Stimulated activated CD4-positive, alpha-beta T cell treated with anti-CD3 and anti-CD28 coated beads, Interleukin-12 subunit alpha, Interleukin-12 subunit beta, amount 100 ng/mL, for 4 hours (primary cell): ENCODE data around the gene GOLGA6L25.
"Not testable (repeated sequence)": the region's sequence is repeated elsewhere in the genome, so short reads cannot be mapped to it uniquely, and the experiment has no call there.

Experiments used
- DNase-seq: peaks from one replicate; pipeline ENCODE4 v3.0.0-alpha.2; 2020

GOLGA6L25 gene, protein sequence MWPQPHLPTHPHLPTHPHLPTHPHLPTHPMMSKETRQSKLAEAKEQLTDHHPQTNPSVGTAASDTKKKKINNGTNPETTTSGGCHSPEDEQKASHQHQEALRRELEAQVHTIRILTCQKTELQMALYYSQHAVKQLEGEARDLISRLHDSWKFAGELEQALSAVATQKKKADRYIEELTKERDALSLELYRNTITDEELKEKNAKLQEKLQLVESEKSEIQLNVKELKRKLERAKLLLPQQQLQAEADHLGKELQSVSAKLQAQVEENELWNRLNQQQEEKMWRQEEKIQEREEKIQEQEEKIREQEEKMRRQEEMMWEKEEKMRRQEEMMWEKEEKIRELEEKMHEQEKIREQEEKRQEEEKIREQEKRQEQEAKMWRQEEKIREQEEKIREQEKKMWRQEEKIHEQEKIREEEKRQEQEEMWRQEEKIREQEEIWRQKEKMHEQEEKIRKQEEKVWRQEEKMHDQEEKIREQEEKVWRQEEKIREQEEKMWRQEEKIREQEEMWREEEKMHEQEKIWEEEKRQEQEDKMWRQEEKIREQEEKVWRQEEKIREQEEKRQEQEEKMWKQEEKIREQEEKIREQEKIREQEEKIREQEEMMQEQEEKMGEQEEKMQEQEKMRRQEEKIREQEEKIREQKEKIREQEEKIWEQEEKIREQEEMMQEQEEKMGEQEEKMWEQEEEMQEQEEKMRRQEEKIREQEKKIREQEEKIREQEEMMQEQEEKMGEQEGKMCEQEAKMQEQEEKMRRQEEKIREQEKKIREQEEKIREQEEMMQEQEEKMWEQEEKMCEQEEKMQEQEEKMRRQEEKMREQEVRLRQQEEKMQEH

DNA sequence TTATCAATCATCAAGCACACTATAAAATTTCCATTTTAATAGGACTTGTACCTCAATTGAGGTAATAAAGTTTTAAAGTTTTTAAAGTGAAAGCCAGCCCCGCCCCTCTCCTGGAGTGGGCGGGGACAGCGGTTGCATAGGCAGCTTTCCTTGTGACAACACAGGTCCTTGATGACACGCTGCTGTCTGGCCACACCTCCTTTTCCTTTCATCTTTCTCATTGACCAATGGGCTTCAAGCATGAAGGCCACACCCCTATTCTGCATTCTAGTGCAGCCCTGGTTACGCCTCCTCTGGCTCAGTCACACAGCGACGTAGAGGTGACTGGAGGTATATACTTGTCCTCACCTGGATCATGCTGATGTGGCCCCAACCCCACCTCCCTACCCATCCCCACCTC is at the start of gene GOLGA6L25:
Gene GOLGA6L25, plus strand, starts transcription at position 301 of the 400 bp plus-strand sequence. Its CDS starts 61 bp downstream, at position 362.
- not testable (repeated sequence) for DNase-seq

DNA sequence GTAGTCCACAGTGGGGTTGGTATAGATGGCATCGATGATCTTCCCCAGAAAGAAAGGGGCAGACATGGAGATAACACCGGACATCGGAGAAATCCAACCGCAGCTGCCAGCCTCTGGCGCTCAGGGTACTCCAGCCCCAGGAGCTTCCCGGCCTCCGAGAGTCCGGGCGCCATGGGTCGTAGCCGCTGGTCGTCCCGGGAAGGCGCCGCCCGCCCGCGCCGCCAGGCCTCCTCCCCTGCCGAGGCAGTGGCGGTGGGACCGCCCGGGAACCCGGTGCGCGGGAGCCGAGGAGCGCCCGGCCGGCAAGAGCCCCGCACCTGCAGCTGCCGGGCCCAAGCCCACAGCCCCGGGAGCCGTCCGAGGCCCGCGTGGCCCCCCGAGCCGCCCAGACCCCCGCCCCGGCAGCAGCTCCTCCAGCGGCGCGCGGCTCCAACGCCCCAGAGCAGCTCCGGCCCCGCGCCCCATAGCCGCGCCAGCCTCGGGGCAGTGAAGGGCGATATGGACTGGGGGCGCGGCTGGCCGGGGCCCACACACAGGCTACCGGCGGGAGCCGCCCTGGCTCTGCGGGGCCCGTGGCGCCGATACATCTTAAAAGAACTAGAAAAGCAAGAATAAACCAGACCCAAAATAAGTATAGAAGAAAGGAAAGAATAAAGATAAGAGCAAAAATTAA is 45.0 kb upstream of the GOLGA6L25 start:
- not testable (repeated sequence) for DNase-seq

DNA sequence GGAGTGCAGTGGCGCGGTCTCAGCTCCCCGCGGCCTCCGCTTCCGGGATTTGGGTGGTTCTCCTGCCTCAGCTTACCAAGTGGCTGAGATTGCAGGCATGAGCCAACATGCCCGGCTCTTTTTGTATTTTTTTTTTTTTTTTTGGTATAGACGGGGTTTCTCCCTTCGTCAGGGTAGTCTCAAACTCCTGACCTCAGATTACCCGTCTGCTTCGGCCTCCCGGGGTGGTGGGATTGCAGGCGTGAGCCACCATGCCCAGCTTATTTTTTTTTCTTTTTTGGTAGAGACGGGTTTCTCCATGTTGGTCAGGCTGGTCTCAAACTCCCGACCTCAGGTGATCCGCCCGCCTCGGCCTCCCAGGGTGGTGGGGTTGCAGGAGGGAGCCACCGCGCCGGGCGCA is 39.2 kb upstream of the GOLGA6L25 start:
- not testable (repeated sequence) for DNase-seq

DNA sequence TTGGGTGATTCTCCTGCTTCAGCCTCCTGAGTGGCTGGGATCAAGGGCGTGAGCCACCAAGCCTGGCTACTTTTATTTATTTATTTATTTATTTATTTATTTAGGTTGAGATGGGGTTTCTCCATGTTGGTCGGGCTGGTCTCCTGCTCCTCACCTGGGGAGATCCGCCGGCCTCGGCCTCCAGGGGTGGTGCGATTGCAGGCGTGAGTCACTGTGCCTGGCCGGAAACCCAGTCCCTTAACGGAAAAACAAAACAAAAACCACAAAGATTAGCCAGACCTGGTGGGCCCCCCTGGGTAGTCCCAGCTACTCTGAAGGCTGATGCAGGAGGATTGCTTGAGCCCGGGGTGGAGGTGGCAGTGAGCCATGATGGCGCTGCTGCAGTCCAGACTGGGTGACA is 38.2 kb upstream of the GOLGA6L25 start:
- not testable (repeated sequence) for DNase-seq

DNA sequence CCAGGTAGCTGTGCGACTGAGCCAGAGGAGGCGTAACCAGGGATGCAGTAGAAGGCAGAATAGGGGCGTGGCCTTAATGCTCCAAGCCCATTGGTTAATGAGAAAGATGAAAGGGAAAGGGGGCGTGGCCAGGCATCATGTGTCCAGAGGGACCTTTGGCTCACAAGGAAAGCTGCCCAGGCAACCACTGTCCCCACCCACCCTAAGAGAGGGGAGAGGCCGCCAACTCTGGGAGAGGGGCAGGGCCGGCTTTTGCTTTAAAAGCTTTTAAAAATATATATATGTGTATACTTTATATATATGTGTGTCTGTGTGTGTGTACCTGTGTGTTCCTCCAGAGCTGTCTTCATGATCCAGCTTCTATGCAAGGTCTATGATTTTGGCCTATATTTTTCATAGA is 20.4 kb upstream of the GOLGA6L25 start, which contains the start of gene GOLGA8G:
Gene GOLGA8G, minus strand, starts transcription at position 18 of the 400 bp plus-strand sequence. CDS start 62 bp downstream, outside the sequence.
- not testable (repeated sequence) for DNase-seq

DNA sequence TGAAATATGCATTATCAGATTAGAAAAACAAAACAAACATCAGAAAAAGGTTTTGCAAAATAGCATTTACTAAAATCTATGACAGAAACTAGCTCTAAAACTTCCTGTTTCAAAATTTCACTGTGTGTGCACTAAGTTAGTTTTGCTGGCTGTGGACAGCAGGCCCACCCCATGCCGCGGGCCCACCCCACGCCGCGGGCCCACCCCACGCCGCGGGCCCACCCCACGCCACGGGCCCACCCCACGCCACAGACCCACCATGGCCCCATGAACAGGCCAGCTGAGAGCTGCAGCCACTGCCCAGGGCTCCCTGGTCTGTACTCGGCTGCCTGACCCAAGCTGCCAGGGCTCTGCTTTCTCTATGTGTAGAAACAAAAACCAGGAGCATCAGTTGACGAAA is 20.0 kb downstream of the GOLGA6L25 start:
- not testable (repeated sequence) for DNase-seq

DNA sequence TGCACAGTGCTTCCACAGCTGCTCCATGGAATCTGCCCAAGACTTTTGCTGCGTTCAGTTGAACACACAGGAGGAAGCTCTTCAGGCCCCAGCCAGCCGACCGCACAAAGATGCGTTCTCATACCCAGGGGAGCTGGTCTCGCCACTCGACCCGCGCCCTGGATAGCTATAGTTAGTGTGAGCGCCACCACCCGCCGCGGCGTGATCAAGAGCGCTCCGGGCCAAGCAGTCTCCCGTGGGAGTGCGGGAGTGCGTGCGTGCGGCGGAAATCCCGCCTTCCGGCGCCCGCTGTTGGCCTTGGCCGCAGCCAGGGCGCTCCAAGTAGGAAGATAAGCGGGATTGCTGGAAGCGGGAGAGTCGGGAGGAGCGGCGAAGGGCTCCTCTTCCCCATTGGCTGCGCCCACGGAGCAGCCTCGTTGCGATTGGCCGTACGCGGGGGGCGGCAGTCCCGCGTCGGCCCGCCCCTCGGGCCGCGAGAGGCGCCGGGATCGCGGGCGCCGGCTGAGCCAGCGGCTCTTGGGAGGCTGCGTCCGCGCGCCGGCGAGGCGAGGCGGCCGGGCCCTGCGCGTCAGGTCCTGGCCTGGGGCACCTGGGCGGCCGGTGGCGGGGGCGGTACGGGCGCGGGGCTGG is 35.7 kb downstream of the GOLGA6L25 start:
- not testable (repeated sequence) for DNase-seq

DNA sequence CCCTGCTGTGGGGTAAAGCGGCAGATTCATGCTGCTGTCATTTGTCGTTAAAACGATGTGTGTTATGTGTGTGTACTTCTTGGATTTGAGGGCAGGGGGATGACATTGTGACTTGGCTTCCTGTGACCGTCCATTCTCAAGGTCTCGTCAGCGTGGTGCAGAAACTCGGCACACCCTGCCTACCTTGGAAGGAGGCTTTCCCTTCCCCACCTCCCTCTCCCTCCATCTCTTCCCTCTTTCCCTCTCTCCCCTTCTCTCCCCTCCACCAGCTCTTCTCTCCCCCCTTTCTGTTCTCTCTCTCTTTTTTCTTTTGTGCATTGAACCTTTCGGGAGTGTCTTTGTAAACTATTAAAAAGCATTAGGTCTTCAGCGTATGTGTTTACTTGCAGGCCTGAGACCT is 36.4 kb downstream of the GOLGA6L25 start:
- not testable (repeated sequence) for DNase-seq

DNA sequence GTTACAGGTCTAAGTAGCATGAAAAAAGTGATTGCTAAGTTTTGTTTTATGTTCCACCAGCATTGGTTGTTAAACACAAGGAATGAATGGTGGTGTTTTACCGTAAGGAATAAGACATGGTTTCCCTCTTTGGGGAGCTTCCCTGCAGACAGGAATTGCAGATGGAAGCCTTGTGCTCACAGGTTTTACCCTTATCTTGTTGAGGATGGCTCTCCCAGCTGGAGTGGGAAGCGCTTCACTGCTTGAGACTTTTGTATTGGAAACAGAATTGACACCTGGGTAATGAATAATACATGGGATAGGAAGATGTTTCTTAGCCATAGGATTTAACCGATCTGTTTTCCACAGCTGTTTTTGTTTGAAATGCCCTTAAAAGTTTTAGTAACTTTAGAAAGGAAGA is 39.0 kb downstream of the GOLGA6L25 start:
- DNase-seq: not testable (repeated sequence)

DNA sequence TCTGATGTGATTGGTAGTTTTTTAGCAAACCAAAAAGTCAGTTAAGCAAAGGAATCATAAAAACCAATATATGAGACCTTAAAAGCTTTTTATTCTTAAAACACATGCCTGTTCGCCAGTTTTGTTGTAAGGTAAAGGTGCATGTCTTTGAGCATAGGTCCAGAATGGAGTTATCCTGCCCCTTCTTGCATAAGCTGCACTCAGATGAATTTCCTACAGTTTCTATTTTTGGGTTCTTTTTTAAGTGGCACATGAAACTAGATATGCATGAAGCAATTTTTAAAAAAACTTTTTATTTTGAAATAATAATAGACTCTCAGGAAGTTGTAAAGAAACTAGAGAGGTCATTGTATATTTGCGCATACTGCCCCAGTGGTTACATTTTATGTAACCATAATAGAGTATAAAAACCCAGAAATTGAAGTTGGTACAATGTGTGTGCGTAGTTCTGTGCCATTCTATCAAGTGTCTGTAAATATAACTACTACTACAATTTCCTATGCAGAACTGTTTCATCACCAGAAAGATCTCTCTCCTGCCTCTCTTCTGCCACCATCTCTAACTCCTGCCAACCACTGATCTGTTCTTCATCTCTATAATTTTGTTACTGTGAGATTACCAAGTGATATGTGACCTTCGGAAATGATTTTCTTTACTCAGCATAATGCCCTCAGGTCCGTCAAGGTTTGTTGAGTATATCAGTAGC is 40.2 kb downstream of the GOLGA6L25 start:
- DNase-seq: not testable (repeated sequence)

DNA sequence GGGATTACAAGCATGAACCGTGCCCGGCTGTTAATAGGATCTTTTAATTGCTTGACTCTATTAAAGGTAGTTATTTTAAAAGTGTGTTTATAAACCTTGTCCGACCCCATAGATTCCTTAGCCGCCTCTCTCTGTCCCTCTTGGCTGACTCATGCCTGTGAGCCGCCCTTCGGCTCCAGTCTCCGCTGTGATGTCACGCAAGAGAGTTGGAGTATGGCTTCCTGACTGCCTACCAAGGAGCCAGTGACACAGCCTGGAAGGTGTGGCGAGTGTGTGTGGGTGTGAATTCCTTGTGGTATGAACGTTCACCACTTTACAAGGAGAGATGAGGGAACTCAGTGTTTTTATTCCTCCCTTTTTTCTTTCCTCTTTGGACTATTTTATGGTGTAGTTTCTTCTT is 44.1 kb downstream of the GOLGA6L25 start:
- DNase-seq: not testable (repeated sequence)

DNA sequence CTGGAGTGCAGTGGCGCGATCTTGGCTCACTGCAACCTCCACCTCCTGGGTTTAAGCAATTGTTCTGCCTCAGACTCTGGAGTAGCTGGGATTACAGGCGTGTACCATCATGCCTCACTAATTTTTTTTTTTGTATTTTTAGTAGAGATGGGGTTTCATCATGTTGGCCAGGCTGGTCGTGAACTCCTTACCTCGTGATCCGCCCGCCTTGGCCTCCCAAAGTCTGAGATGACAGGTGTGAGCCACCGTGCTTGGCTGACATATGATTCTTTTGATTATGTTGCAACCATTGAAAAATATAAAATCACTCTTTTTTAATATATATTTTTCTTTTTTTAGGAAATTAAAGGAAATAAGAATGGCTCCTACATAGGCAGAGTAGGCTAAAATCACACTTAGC is 44.8 kb downstream of the GOLGA6L25 start:
- DNase-seq: not testable (repeated sequence)

DNA sequence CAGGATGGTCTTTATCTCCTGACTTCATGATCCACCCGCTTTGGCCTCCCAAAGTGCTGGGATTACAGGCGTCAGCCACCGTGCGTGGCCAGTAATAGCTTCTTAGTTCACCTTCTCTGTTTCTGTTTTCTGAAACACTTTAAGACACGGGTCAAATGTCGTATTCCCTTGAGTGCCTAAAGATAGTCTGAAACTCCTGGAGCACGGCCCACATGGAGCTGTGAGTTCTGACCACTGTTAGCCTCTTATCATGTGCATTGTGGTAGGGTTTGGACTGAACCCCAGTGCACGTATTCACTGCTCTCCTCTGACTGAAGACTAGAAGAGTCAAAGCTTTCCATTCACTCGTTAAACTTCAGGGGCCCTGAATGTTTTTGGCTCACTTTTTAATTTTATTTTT is 48.8 kb downstream of the GOLGA6L25 start:
- DNase-seq: not testable (repeated sequence)
